ENCODE results near the gene IRF3. TPM values are rescaled to one million over a fixed set of nuclear protein-coding genes. Genes with fewer than 3 reads are reported as not detected.

The IRF3 gene
- polyA plus RNA-seq, 1 donor (not counting 4 experiments of a cell fraction or from before 2014, with no cell fraction given), result 50.4 TPM

DNA sequence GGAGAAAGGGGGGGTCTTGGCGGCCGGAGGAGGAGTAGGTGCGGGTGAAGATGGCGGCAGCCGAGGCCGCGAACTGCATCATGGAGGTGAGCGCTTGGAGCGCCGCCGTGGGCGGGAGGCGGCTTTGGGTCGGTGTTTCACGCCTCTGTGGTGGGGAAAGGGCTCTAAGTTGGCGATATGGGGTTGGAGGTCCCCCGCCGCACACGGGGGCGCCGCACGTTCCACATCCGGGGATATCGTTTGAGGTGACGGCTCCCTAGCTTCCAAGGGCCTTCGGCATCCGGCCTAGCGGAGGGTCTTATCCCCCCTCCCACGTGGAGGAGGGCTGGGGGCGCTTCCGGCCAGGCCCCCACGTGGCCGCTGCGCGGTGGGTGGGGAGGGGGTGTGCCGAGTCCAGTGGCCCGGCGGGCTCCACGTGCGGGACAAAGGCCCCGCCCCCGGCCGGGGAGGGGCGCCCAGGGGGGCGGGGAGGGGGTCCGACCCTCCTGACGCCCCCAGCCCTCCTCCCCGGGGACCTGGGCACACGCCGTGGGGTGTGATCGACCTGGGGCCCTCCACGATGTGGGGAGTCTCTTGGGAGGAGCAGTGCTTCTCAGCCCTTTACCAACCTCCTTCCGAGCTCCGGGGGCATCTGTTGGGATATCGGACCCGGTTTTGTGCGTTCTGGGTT lies 11.7 kb upstream of the IRF3 start, which contains the start of gene PRMT1:
Gene PRMT1 (plus strand): TSS at position 41 of the 670 bp plus-strand sequence. CDS start 10 bp downstream, at position 51.
- DNase-seq (ENCODE audit: low read depth, low spot score), result no peak
- no peaks in the 10 kb centered on the region for H3K9me1 ChIP-seq (ENCODE audit: control insufficient read depth, extremely low read depth, insufficient read depth, low read length)
- peak within 1 kb of the TSS; percentile 99 for H3K27ac ChIP-seq (ENCODE audit: control insufficient read depth, insufficient read depth, low read length)
- TF ChIP-seq, protein P1, sequence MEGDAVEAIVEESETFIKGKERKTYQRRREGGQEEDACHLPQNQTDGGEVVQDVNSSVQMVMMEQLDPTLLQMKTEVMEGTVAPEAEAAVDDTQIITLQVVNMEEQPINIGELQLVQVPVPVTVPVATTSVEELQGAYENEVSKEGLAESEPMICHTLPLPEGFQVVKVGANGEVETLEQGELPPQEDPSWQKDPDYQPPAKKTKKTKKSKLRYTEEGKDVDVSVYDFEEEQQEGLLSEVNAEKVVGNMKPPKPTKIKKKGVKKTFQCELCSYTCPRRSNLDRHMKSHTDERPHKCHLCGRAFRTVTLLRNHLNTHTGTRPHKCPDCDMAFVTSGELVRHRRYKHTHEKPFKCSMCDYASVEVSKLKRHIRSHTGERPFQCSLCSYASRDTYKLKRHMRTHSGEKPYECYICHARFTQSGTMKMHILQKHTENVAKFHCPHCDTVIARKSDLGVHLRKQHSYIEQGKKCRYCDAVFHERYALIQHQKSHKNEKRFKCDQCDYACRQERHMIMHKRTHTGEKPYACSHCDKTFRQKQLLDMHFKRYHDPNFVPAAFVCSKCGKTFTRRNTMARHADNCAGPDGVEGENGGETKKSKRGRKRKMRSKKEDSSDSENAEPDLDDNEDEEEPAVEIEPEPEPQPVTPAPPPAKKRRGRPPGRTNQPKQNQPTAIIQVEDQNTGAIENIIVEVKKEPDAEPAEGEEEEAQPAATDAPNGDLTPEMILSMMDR (optimal IDR thresholded peaks at IDR 0.05 in 1 of 3, IDR thresholded peaks at IDR 0.05 in 1 of 3, conservative IDR thresholded peaks at IDR 0.05 in 1 of 3; ENCODE audit: extremely low read depth in 1 of 3, insufficient read depth in 2 of 3, low read length in 3 of 3), result no peak
- no peak for TF ChIP-seq EZH2 (IDR thresholded peaks at IDR 0.05; ENCODE audit: low read length)
- H3K4me1 ChIP-seq (ENCODE audit: control insufficient read depth, extremely low read depth, insufficient read depth, low read length), result peaks cover 24% of the 10 kb centered on the region
- peak within 1 kb of the TSS; percentile 90 to 97 (median 96) for H3K4me3 ChIP-seq (ENCODE audit: control insufficient read depth in 2 of 3, extremely low read depth in 1 of 3, insufficient read depth in 2 of 3, low read depth in 1 of 3, low read length in 3 of 3)
- peaks cover 27% of the 10 kb centered on the region for H4K20me1 ChIP-seq (ENCODE audit: control insufficient read depth, extremely low read depth, insufficient read depth, low read length)
- no peaks in the 10 kb centered on the region for H3K27me3 ChIP-seq (ENCODE audit: control insufficient read depth, extremely low read depth, insufficient read depth, low read length)
- peak within 1 kb of the TSS; percentile 98 for H3K4me2 ChIP-seq (ENCODE audit: control insufficient read depth, extremely low read depth, insufficient read depth, low read depth, low read length)
- peaks cover 16% of the 10 kb centered on the region in 2 experiments for H3K36me3 ChIP-seq (ENCODE audit: control insufficient read depth in 2 of 2, extremely low read depth in 1 of 2, insufficient read depth in 2 of 2, low read length in 2 of 2)
- H3K9ac ChIP-seq (ENCODE audit: control insufficient read depth, extremely low read depth, insufficient read depth, low read length), result peak within 1 kb of the TSS; percentile 99
- H2AFZ ChIP-seq (ENCODE audit: control insufficient read depth, low read length), result peak within 1 kb of the TSS; percentile 99
- FAIRE-seq, result no peak
- peaks cover 47% of the 10 kb centered on the region for H3K79me2 ChIP-seq (ENCODE audit: control insufficient read depth, insufficient read depth, low read length)
- no peaks in the 10 kb centered on the region for H3K9me3 ChIP-seq (ENCODE audit: control insufficient read depth, low read depth, low read length)
- dilution Hi-C loops (cut with MboI; ENCODE audit: extremely low pct_ligation_motif_present, low sequenced_read_pairs), result no loop called here

DNA sequence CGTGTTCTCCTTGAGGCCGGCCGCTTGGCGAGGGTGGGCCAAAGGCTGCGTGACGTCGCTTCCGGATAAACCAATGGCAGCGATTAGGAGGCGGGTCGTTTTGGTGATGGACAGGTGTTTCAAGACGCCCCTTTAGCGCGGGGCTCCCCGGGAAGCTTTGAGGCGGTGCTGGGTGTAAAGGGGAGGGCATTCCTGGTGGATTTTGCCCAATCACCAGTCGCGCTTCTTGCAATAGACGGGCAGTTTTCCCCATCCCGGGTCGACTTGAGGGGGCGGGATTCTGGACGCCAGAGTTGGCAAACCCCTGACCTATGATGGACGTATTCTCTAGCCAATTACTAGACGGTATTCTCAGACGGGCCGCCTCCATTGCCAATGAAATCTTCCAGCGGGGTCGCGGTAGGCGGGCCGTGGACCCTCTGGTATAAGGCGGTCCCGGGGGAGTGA lies 11.2 kb upstream of the IRF3 start:
- FAIRE-seq, result peak; percentile 81
- Histone ChIP-seq H3K4me1 (ENCODE audit: control insufficient read depth, extremely low read depth, insufficient read depth, low read length) (peaks cover 24% of the 10 kb centered on the region), H2AFZ (ENCODE audit: control insufficient read depth, low read length) (peak overlapping the region; percentile 36)

More for the DNA sequence above, 11.2 kb upstream of the IRF3 start:
- dilution Hi-C loops (cut with MboI; ENCODE audit: extremely low pct_ligation_motif_present, low sequenced_read_pairs), result no loop called here
- peak; percentile 100 for DNase-seq (ENCODE audit: low read depth, low spot score)
- Histone ChIP-seq H4K20me1 (ENCODE audit: control insufficient read depth, extremely low read depth, insufficient read depth, low read length) (peaks cover 25% of the 10 kb centered on the region), H3K27ac (ENCODE audit: control insufficient read depth, insufficient read depth, low read length) (peak overlapping the region; percentile 99), H3K4me2 (ENCODE audit: control insufficient read depth, extremely low read depth, insufficient read depth, low read depth, low read length) (peak overlapping the region; percentile 16), H3K27me3 (ENCODE audit: control insufficient read depth, extremely low read depth, insufficient read depth, low read length) (no peaks in the 10 kb centered on the region), H3K36me3 (ENCODE audit: control insufficient read depth in 2 of 2, extremely low read depth in 1 of 2, insufficient read depth in 2 of 2, low read length in 2 of 2) (peaks cover 10 to 11% of the 10 kb centered on the region in 2 experiments), H3K9me1 (ENCODE audit: control insufficient read depth, extremely low read depth, insufficient read depth, low read length) (no peaks in the 10 kb centered on the region), H3K4me3 (ENCODE audit: control insufficient read depth in 2 of 3, extremely low read depth in 1 of 3, insufficient read depth in 2 of 3, low read depth in 1 of 3, low read length in 3 of 3) (peak overlapping the region; percentile 90 to 97 (median 96)), H3K79me2 (ENCODE audit: control insufficient read depth, insufficient read depth, low read length) (peaks cover 43% of the 10 kb centered on the region), H3K9ac (ENCODE audit: control insufficient read depth, extremely low read depth, insufficient read depth, low read length) (peak overlapping the region; percentile 99), H3K9me3 (ENCODE audit: control insufficient read depth, low read depth, low read length) (no peaks in the 10 kb centered on the region)
- TF ChIP-seq EZH2 (IDR thresholded peaks at IDR 0.05; ENCODE audit: low read length), result no peak
- TF ChIP-seq, protein P1 (optimal IDR thresholded peaks at IDR 0.05 in 1 of 3, IDR thresholded peaks at IDR 0.05 in 1 of 3, conservative IDR thresholded peaks at IDR 0.05 in 1 of 3; ENCODE audit: extremely low read depth in 1 of 3, insufficient read depth in 2 of 3, low read length in 3 of 3), result no peak

All from keratinocyte (primary cell).